Body of pancreas (tissue), 4 donors: ENCODE results near the gene IL31RA.

Source experiments
- CTCF ChIP-seq, 7 experiments: fragments of 450-650 bp in 4 of 7; fragments of 200-600 bp in 3 of 7; sonication (generic) in 3 of 7; IDR thresholded peaks; one replicate each; pipeline ENCODE4 v1.5.1; 2016 to 2019; ENCODE audit warnings: antibody characterized with exemption in 7 of 7
- POLR2A ChIP-seq, 3 donors: fragments of 450-650 bp; IDR thresholded peaks; one replicate each; pipeline ENCODE4 v1.6.1; 2016; ENCODE audit warnings: antibody characterized with exemption in 3 of 3, mild to moderate bottlenecking in 2 of 3

- TF ChIP-seq CTCF (IDR thresholded peaks at IDR 0.05) (no peak), POLR2A (IDR thresholded peaks at IDR 0.05) (no peak)
Observed at GRCh38 chr5:55921617-55922016, 70.5 kb downstream of the IL31RA start.
